Right lobe of liver (tissue), 6 donors: ENCODE data around the gene IL22RA1. TPM values are rescaled to one million over a fixed set of nuclear protein-coding genes. Genes with fewer than 3 reads are reported as not detected.

Experiments
- ATAC-seq, 4 donors: fragments of 200-7000 bp; cut with Tn5 transposase; one replicate each; pipeline ENCODE4 v1.9.1; 2020; ENCODE audit warnings: mild to moderate bottlenecking in 4 of 4, moderate library complexity in 4 of 4
- DNase-seq, 3 donors: peaks; one replicate each; pipeline ENCODE4 v3.0.0-alpha.2; 2020
- H3K27ac ChIP-seq, 3 donors: fragments of 200-600 bp; one replicate each; pipeline ENCODE4 v1.8.0; 2022
- H3K27me3 ChIP-seq, 2 donors: fragments of 200-600 bp; one replicate each; pipeline ENCODE4 v1.8.0; 2022
- H3K36me3 ChIP-seq, 4 donors: fragments of 200-600 bp; sonication (generic) in 1 of 4; one replicate each; pipeline versions ENCODE4 v1.5.1 to v1.8.0; 2017 to 2022; ENCODE audit warnings: control low read depth in 1 of 4
- H3K4me1 ChIP-seq, 4 donors: fragments of 200-600 bp; sonication (generic) in 1 of 4; one replicate each; pipeline versions ENCODE4 v1.5.1 to v1.8.0; 2017 to 2022; ENCODE audit warnings: control low read depth in 1 of 4
- H3K4me3 ChIP-seq, 3 donors: fragments of 200-600 bp; one replicate each; pipeline ENCODE4 v1.8.0; 2022
- H3K9me3 ChIP-seq, 4 donors: fragments of 200-600 bp; sonication (generic) in 1 of 4; one replicate each; pipeline versions ENCODE4 v1.5.1 to v1.8.0; 2017 to 2022; ENCODE audit warnings: control low read depth in 1 of 4
- POLR2A ChIP-seq: fragments of 450-650 bp; IDR thresholded peaks from one replicate; pipeline ENCODE4 v1.6.1; 2017; ENCODE audit warnings: antibody characterized with exemption, mild to moderate bottlenecking
- WGBS: methylation state at CpG from one replicate; pipeline ENCODE4 v1.1.6; 2018; ENCODE audit warnings: low coverage, low lambda C conversion rate; ENCODE audit not compliant: insufficient coverage; ENCODE audit errors: missing lambda C conversion rate; 5-methylcytosine and 5-hydroxymethylcytosine counted together
- intact Hi-C, 2 donors: fragments of 100-400 bp; cut with DNase I; formaldehyde crosslinking; loops; one replicate each; pipeline versions ENCODE4 v1.11.2 to v1.14.1; 2022
- total RNA-seq, 6 experiments: library from RNA; depleted of rRNA in 2 of 6; stranded (reverse); fragments of >200 nt in 2 of 6; fragmentation: NEBNext Ultra II Directional in 3 of 6; extraction: Animal tissue kit (Norgen Biotek cat#: 25700) in 3 of 6; gene quantifications; one replicate each; pipeline versions ENCODE4 v1.1.0 to v1.2.4, GENCODE V29; 2016 to 2023
- TF ChIP-seq, protein P1 (sequence below), 4 donors: fragments of 200-600 bp in 3 of 4; fragments of 450-650 bp in 1 of 4; IDR thresholded peaks; one replicate each; pipeline versions ENCODE4 v1.5.1 to v1.8.0; 2016 to 2022; ENCODE audit warnings: antibody characterized with exemption in 4 of 4, mild to moderate bottlenecking in 2 of 4
- donor health status: DM: no; HTN: yes; CAD: no.
- donor health status: DM: no; HTN: no; CAD: no.
- donor health status: DM: no; HTN: no; CAD: no.
- donor health status: DM: no; HTN: yes; CAD: no.
- donor health status: DM: no; HTN: yes; CAD: no.

Gene IL22RA1
- total RNA-seq, 6 experiments from 2014 or later, result 1.8 to 4.5 (median 2.8) TPM

DNA sequence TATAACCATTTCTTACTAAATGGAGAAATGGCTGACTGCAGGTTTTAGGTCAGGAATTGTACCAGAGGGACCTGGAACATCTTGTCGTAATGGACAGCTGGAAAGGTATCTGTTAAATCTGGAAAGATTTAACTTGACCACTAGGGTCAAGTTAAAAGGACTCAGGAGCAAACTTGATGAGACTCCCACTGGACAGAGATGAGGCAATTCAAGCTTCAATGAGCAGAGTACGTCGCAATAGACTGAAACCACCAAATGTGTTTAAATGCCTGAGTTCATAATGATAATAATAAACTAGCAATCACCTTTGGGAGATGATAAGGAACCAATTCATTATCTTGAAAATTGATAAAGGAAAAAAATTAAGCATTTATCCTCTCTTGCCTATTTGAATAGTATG, 35.5 kb upstream of the IL22RA1 start:
- TF ChIP-seq POLR2A, result no peak
- TF ChIP-seq, protein P1, sequence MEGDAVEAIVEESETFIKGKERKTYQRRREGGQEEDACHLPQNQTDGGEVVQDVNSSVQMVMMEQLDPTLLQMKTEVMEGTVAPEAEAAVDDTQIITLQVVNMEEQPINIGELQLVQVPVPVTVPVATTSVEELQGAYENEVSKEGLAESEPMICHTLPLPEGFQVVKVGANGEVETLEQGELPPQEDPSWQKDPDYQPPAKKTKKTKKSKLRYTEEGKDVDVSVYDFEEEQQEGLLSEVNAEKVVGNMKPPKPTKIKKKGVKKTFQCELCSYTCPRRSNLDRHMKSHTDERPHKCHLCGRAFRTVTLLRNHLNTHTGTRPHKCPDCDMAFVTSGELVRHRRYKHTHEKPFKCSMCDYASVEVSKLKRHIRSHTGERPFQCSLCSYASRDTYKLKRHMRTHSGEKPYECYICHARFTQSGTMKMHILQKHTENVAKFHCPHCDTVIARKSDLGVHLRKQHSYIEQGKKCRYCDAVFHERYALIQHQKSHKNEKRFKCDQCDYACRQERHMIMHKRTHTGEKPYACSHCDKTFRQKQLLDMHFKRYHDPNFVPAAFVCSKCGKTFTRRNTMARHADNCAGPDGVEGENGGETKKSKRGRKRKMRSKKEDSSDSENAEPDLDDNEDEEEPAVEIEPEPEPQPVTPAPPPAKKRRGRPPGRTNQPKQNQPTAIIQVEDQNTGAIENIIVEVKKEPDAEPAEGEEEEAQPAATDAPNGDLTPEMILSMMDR (IDR thresholded peaks at IDR 0.05), result no peak
- H3K36me3 ChIP-seq, result no peaks in the 10 kb centered on the region
- ATAC-seq (no peak), DNase-seq (no peak)
- peaks cover 0 to 37% (median 9%) of the 10 kb centered on the region in 4 donors for H3K4me1 ChIP-seq
- no peaks in the 10 kb centered on the region for H3K27me3 ChIP-seq
- H3K4me3 ChIP-seq, result no peak overlapping the region
- intact Hi-C loops, result no loop called here
- WGBS, result 35% methylated on average over 3 of the region's 3 CpGs
- H3K9me3 ChIP-seq, result no peaks in the 10 kb centered on the region
- H3K27ac ChIP-seq, result no peak overlapping the region

DNA sequence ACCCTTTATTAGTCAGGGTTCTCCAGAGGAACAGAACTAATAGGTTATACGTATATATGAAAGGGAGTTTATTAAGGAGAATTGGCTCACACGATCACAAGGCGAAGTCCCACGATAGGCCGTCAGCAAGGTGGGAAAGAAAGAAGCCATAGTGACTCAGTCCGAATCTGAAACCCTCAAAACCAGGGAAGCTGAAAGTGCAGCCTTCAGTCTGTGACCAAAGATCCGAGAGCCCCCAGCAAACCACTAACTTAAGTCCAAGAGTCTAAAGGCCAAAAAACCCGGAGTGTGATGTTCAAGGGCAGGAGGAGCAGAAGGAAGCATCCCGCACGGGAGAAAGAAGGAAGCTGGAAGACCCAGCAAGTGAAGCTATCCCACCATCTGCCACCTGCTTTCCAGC, 34.2 kb upstream of the IL22RA1 start:
- ATAC-seq, result no peak
- no peak overlapping the region for H3K4me3 ChIP-seq

DNA sequence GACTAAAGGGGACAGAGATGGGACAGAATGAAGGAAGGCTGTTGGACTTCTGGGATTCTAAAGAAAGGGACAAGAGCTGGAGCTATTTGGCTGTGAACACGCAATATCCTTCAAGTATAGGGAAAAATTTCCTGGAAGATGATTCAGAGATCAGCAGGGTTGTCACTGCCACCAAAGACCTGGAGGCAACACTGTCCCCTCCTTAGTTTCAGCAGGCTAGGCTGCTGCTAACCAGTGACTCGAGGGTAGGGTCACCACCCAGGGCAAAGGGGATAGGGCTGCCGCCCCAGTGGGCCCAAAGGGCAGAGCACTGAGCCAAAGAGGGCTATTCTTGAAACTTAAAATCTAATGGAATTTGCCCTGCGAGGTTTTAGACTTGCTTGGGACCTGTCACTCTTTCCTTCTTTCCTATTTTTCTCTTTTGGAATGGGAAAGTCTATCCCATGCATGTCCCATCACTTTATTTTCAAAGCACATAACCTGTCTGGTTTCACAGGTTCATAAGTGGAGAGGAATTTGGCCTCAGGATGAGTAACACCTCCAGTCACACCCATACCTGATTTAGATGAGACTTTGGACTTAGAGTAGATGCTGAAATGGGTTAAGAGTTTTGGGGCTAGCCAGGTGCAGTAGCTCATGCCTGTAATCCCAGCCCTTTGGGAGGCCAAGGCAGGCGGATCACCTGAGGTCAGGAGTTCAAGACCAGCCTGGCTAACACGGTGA, 32.3 kb upstream of the IL22RA1 start:
- H3K4me1 ChIP-seq, result peaks cover 0 to 12% (median 0%) of the 10 kb centered on the region in 4 donors
- no peaks in the 10 kb centered on the region for H3K27me3 ChIP-seq
- no peak overlapping the region for H3K4me3 ChIP-seq
- DNase-seq, result no peak
- no peak for TF ChIP-seq POLR2A
- TF ChIP-seq, protein P1 (IDR thresholded peaks at IDR 0.05), result no peak
- H3K9me3 ChIP-seq, result no peaks in the 10 kb centered on the region
- H3K27ac ChIP-seq, result no peak overlapping the region
- H3K36me3 ChIP-seq, result no peaks in the 10 kb centered on the region
- 78% methylated on average over 4 of the region's 6 CpGs for WGBS
- ATAC-seq, result peak in 1 of 4 donors; percentile 18
- intact Hi-C loops, result no loop called here

More for the DNA sequence above, 34.2 kb upstream of the IL22RA1 start:
- WGBS, result 83% methylated on average over 7 of the region's 10 CpGs
- TF ChIP-seq POLR2A, result no peak
- TF ChIP-seq, protein P1 (IDR thresholded peaks at IDR 0.05), result no peak
- no peak for DNase-seq
- H3K27me3 ChIP-seq, result no peaks in the 10 kb centered on the region
- H3K4me1 ChIP-seq, result peaks cover 0 to 27% (median 6%) of the 10 kb centered on the region in 4 donors
- H3K27ac ChIP-seq, result no peak overlapping the region
- H3K9me3 ChIP-seq, result no peaks in the 10 kb centered on the region
- intact Hi-C loops, result no loop called here
- no peaks in the 10 kb centered on the region for H3K36me3 ChIP-seq

DNA sequence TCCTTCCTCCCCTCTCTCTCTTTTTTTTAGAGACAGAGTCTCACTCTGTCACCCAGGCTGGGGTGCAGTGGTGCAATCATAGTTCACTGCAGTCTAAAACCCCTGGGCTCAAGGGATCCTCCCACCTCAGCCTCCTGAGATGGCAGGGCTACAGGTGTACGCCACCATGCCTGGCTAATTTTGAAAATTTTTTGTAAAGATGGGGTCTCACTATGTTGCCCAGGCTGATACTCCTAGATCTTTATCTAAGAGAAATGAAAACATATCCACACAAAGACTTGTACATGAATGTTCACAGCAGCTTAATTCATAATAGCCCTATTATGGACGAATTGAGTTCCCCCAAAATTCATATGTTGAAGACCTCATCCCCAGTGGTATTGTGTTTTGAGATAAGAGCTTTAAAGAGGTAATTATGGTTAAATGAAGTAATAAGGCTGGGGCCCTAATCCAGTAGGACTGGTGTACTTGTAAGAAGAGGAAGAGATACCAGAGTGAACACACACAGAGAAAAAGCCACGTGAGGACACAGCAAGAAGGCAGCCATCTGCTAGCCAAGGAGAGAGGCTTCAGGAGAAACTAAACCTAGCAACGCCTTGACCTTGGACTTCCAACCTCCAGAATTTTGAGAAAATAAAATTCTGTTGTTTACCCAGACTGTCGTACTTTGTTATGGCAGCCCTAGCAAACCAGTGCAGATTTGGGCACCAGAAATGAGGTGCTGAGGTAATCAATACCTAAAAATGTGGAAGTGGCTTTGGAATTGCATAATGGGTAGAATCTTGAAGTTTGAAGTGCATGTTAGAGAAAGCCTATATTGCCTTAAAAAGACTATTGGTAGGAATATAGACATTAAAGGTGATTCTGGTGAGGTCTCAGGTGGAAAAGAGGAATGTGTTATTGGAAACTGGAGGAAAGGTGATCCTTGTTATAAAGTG, 31.0 kb upstream of the IL22RA1 start:
- TF ChIP-seq, protein P1 (IDR thresholded peaks at IDR 0.05), result no peak
- TF ChIP-seq POLR2A, result no peak
- peaks cover 0 to 5% (median 0%) of the 10 kb centered on the region in 4 donors for H3K4me1 ChIP-seq
- no peak for ATAC-seq
- H3K36me3 ChIP-seq, result peaks cover 0 to 8% (median 0%) of the 10 kb centered on the region in 4 donors
- H3K27me3 ChIP-seq, result no peaks in the 10 kb centered on the region
- intact Hi-C loops, result no loop called here
- H3K4me3 ChIP-seq, result no peak overlapping the region
- WGBS, result 78% methylated on average over 5 of the region's 5 CpGs
- H3K9me3 ChIP-seq, result no peaks in the 10 kb centered on the region
- H3K27ac ChIP-seq, result no peak overlapping the region
- no peak for DNase-seq
